H9 (cell line): ENCODE measurements around the gene HAGHL. TPM values are rescaled to one million over a fixed set of nuclear protein-coding genes. Genes with fewer than 3 reads are reported as not detected.

ENCODE experiments used
- DNase-seq: peaks from one replicate; pipeline ENCODE4 v3.0.0-alpha.2; 2017
- H2AFZ ChIP-seq: one replicate; pipeline ENCODE4 v1.6.1; 2013; ENCODE audit warnings: mild to moderate bottlenecking, low read length, control low read depth, moderate library complexity
- H2AK5ac ChIP-seq: 2 replicates; pipeline ENCODE4 v1.6.1; 2013; ENCODE audit warnings: low read length, control low read depth, mixed read lengths; ENCODE audit not compliant: insufficient read length
- H2BK120ac ChIP-seq: one replicate; pipeline ENCODE4 v1.6.1; 2013; ENCODE audit warnings: low read depth, mild to moderate bottlenecking, low read length, control low read depth, inconsistent platforms; ENCODE audit not compliant: poor library complexity, severe bottlenecking
- H2BK12ac ChIP-seq: 2 replicates; pipeline ENCODE4 v1.6.1; 2013; ENCODE audit warnings: low read length, control low read depth, mixed read lengths, low read depth; ENCODE audit not compliant: insufficient read length
- H2BK15ac ChIP-seq: 2 replicates; pipeline ENCODE4 v1.6.1; 2013; ENCODE audit warnings: low read depth, low read length, control low read depth
- H2BK20ac ChIP-seq: one replicate; pipeline ENCODE4 v1.6.1; 2013; ENCODE audit warnings: low read depth, mild to moderate bottlenecking, low read length, control low read depth, inconsistent platforms; ENCODE audit not compliant: poor library complexity, severe bottlenecking
- H2BK5ac ChIP-seq: 2 replicates; pipeline ENCODE4 v1.6.1; 2013; ENCODE audit warnings: low read length, control low read depth, mixed read lengths; ENCODE audit not compliant: insufficient read length
- H3K14ac ChIP-seq: 2 replicates; pipeline ENCODE4 v1.6.1; 2013; ENCODE audit warnings: low read length, control low read depth; ENCODE audit not compliant: insufficient read depth
- H3K18ac ChIP-seq: 2 replicates; pipeline ENCODE4 v1.6.1; 2013; ENCODE audit warnings: low read depth, mild to moderate bottlenecking, mixed read lengths, low read length, control low read depth; ENCODE audit not compliant: insufficient read length
- H3K23ac ChIP-seq: 2 replicates; pipeline ENCODE4 v1.6.1; 2013; ENCODE audit warnings: low read length, control low read depth, mixed read lengths, low read depth; ENCODE audit not compliant: insufficient read length
- H3K23me2 ChIP-seq: 2 replicates; pipeline ENCODE4 v1.6.1; 2013; ENCODE audit warnings: low read depth, mild to moderate bottlenecking, mixed read lengths, low read length, control low read depth; ENCODE audit not compliant: insufficient read length, poor library complexity, severe bottlenecking
- H3K27ac ChIP-seq: 2 replicates; pipeline ENCODE4 v1.5.1; 2013; ENCODE audit warnings: low read length, control low read depth, mixed read lengths, low read depth; ENCODE audit not compliant: insufficient read length
- H3K27me3 ChIP-seq: 2 replicates; pipeline ENCODE4 v1.6.1; 2013; ENCODE audit warnings: low read length, control low read depth, inconsistent platforms; ENCODE audit not compliant: insufficient read depth
- H3K4ac ChIP-seq: 2 replicates; pipeline ENCODE4 v1.6.1; 2013; ENCODE audit warnings: low read depth, mild to moderate bottlenecking, control low read depth, inconsistent platforms, low read length, moderate library complexity
- H3K4me1 ChIP-seq: 2 replicates; pipeline ENCODE4 v1.6.1; 2013; ENCODE audit warnings: low read length, control low read depth, inconsistent platforms; ENCODE audit not compliant: insufficient read depth
- H3K4me2 ChIP-seq: 2 replicates; pipeline ENCODE4 v1.6.1; 2013; ENCODE audit warnings: low read length, control low read depth, mixed read lengths; ENCODE audit not compliant: insufficient read length, insufficient read depth
- H3K56ac ChIP-seq: 2 replicates; pipeline ENCODE4 v1.6.1; 2013; ENCODE audit warnings: low read depth, mild to moderate bottlenecking, mixed read lengths, low read length, control low read depth; ENCODE audit not compliant: insufficient read length
- H3K79me1 ChIP-seq: 2 replicates; pipeline ENCODE4 v1.6.1; 2013; ENCODE audit warnings: low read depth, mild to moderate bottlenecking, moderate library complexity, low read length, control low read depth, inconsistent platforms; ENCODE audit not compliant: insufficient read depth, poor library complexity, severe bottlenecking
- H3K79me2 ChIP-seq: 2 replicates; pipeline ENCODE4 v1.6.1; 2013; ENCODE audit warnings: low read length, control low read depth, inconsistent platforms; ENCODE audit not compliant: insufficient read depth
- H3K9ac ChIP-seq: 2 replicates; pipeline ENCODE4 v1.6.1; 2013; ENCODE audit warnings: low read length, control low read depth, mixed read lengths; ENCODE audit not compliant: insufficient read length; ENCODE audit errors: extremely low read depth
- H3K9me3 ChIP-seq: one replicate; pipeline ENCODE4 v1.6.1; 2013; ENCODE audit warnings: low read depth, low read length, inconsistent platforms; ENCODE audit not compliant: control insufficient read depth
- H3T11ph ChIP-seq: one replicate; pipeline ENCODE4 v1.6.1; 2013; ENCODE audit warnings: mild to moderate bottlenecking, low read length, control low read depth, inconsistent platforms
- H4K20me1 ChIP-seq: one replicate; pipeline ENCODE4 v1.6.1; 2013; ENCODE audit not compliant: control insufficient read depth, insufficient read length, insufficient read depth
- H4K5ac ChIP-seq: 2 replicates; pipeline ENCODE4 v1.6.1; 2013; ENCODE audit warnings: low read depth, mild to moderate bottlenecking, mixed read lengths, low read length, control low read depth; ENCODE audit not compliant: insufficient read length
- H4K8ac ChIP-seq: replicated peaks from 2 replicates; pipeline ENCODE4 v1.6.1; 2013; ENCODE audit warnings: low read length, control low read depth, mixed read lengths, low read depth; ENCODE audit not compliant: insufficient read length
- H4K91ac ChIP-seq: 2 replicates; pipeline ENCODE4 v1.6.1; 2013; ENCODE audit warnings: low read depth, mild to moderate bottlenecking, moderate library complexity, mixed read lengths, low read length, control low read depth; ENCODE audit not compliant: insufficient read length
- H3K27ac Mint-ChIP-seq, 3 experiments: 2 replicates in 2 of 3; 3 replicates in 1 of 3; pipeline ENCODE4 v1.8.0; 2020 to 2021; ENCODE audit warnings: mixed read lengths in 3 of 3, mild to moderate bottlenecking in 1 of 3, moderate library complexity in 1 of 3
- H3K27me3 Mint-ChIP-seq: 2 replicates; pipeline ENCODE4 v1.8.0; 2021; ENCODE audit warnings: low read depth, mild to moderate bottlenecking, moderate library complexity, mixed read lengths
- H3K36me3 Mint-ChIP-seq, 3 experiments: 2 replicates in 2 of 3; 3 replicates in 1 of 3; pipeline ENCODE4 v1.8.0; 2020 to 2021; ENCODE audit warnings: low read depth in 3 of 3, mixed read lengths in 3 of 3; ENCODE audit not compliant: insufficient read depth in 1 of 3
- H3K4me1 Mint-ChIP-seq, 2 experiments: 2 replicates each; pipeline ENCODE4 v1.8.0; 2020; ENCODE audit warnings: mixed read lengths in 2 of 2
- H3K4me3 Mint-ChIP-seq, 2 experiments: 2 replicates in 1 of 2; 3 replicates in 1 of 2; pipeline ENCODE4 v1.8.0; 2020 to 2021; ENCODE audit warnings: mild to moderate bottlenecking in 2 of 2, mixed read lengths in 2 of 2, moderate library complexity in 1 of 2
- H3K9me3 Mint-ChIP-seq, 2 experiments: 2 replicates in 1 of 2; 3 replicates in 1 of 2; pipeline ENCODE4 v1.8.0; 2020; ENCODE audit warnings: mild to moderate bottlenecking in 2 of 2, mixed read lengths in 2 of 2, moderate library complexity in 1 of 2
- CTCF ChIP-seq: fragments of 200-600 bp; sonication (generic); conservative IDR thresholded peaks from 3 replicates; pipeline ENCODE4 v1.8.0; 2021; ENCODE audit warnings: antibody characterized with exemption, mild to moderate bottlenecking
- WGBS: extraction: QIAGEN DNeasy Blood & Tissue Kit; methylation state at CpG from one replicate; pipeline ENCODE4 v1.1.7; 2013; ENCODE audit warnings: missing lambda C conversion rate, low lambda C conversion rate, mixed read lengths; ENCODE audit not compliant: insufficient read length; ENCODE audit errors: extremely low coverage; 5-methylcytosine and 5-hydroxymethylcytosine counted together
- total RNA-seq: library from RNA; stranded (reverse); gene quantifications from 2 replicates; pipeline ENCODE4 v1.2.1, GENCODE V29; 2021

HAGHL gene
- total RNA-seq, 1 experiment from 2014 or later, result 25.2 TPM

- no peak overlapping the region for H3K4me2 ChIP-seq
- H3K27me3 ChIP-seq, result no peaks in the 10 kb centered on the region
- H3K23ac ChIP-seq, result no peak overlapping the region
- DNase-seq, result no peak
- H2BK20ac ChIP-seq, result no peak overlapping the region
- H2BK120ac ChIP-seq, result no peak overlapping the region
- H3K23me2 ChIP-seq, result no peaks in the 10 kb centered on the region
- H3K27me3 Mint-ChIP-seq, result peaks cover 38% of the 10 kb centered on the region
- no peak overlapping the region for H3T11ph ChIP-seq
- H2AFZ ChIP-seq, result no peak overlapping the region
- no peak overlapping the region for H2BK12ac ChIP-seq
- no peak for TF ChIP-seq CTCF
- H3K4me1 Mint-ChIP-seq, result peaks cover 18 to 26% of the 10 kb centered on the region in 2 experiments
- no CpG with 5 or more reads among the region's 5 CpGs for WGBS
- no peak overlapping the region for H3K27ac ChIP-seq
- no peak overlapping the region for H2BK5ac ChIP-seq
- H3K27ac Mint-ChIP-seq, result no peak overlapping the region
- no peak overlapping the region for H2AK5ac ChIP-seq
- H3K4me3 Mint-ChIP-seq, result no peak overlapping the region
- H3K79me2 ChIP-seq, result no peaks in the 10 kb centered on the region
- no peak overlapping the region for H4K8ac ChIP-seq
- no peaks in the 10 kb centered on the region for H4K20me1 ChIP-seq
- H4K5ac ChIP-seq, result no peak overlapping the region
- H3K9ac ChIP-seq, result no peak overlapping the region
- no peak overlapping the region for H4K91ac ChIP-seq
- no peak overlapping the region for H3K14ac ChIP-seq
- H3K4me1 ChIP-seq, result no peaks in the 10 kb centered on the region
- no peak overlapping the region for H3K4ac ChIP-seq
- no peaks in the 10 kb centered on the region for H3K36me3 Mint-ChIP-seq
- H3K79me1 ChIP-seq, result no peaks in the 10 kb centered on the region
- H3K18ac ChIP-seq, result no peak overlapping the region
- H3K9me3 ChIP-seq, result no peaks in the 10 kb centered on the region
- H3K9me3 Mint-ChIP-seq, result no peaks in the 10 kb centered on the region; a peak in 1 of 5 replicates
- no peak overlapping the region for H2BK15ac ChIP-seq
- H3K56ac ChIP-seq, result no peak overlapping the region
Observed at GRCh38 chr16:756428-756827, 29.5 kb downstream of the HAGHL start.
